NCI-H2227 (cell line): ENCODE measurements around the gene TIE1.

Experiments
- DNase-seq: peaks from one replicate; lab custom pipeline; 2025; ENCODE audit not compliant: unreplicated experiment; lab: John Stamatoyannopoulos, UW

Gene TIE1

DNA sequence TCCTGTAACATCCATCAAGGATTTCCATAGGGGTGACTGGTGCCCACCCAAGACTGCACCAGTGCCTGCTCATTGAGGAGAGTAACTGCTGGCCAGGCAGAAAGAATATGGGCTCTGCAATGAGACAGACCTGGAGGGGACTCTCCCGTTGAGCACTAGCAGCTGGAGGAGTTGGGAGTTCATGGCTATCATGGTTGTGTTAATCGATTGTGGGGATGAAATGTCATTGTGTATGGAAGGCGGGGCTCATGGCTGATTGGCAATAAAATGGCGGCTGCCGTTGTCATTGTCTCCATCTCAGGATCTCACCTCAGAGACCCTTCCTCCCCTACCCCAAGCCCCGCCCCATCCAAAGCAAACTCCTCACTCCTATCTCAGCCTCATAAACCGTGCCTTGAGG lies 27.1 kb upstream of the TIE1 start:
- no peak for DNase-seq

DNA sequence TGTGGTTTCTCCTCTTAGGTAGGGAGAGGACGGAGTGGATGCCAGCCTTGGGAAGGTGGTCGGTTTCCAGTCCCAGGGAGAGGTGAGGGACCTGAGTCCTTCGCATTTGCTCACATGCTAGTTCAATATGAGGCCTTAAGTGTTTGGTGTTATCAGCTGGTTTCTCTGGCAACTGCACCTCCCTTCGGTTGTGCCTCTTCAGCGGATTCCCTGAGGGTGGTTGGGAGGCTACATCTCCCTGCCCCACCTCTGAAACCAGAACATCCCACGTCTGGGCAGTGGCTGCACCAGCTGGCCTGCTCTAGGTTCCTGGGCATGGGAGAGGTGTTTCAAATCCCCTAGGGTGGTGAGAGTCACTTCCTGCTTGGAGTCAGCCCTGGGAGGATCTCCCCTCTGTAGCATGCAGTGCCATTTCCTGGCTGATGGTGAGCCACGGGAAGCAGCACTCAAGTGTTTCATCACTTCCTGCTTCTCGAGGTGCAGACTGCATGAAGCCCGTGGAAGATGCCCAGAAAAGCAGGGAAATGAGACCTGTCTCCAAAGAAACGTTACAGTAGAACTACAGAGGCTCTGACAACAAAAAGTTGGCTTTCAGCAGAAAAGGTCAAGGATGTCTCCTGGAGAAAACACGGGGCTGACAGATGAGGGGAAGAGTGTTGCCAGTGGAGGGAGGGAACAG lies 26.5 kb upstream of the TIE1 start:
- DNase-seq: no peak

DNA sequence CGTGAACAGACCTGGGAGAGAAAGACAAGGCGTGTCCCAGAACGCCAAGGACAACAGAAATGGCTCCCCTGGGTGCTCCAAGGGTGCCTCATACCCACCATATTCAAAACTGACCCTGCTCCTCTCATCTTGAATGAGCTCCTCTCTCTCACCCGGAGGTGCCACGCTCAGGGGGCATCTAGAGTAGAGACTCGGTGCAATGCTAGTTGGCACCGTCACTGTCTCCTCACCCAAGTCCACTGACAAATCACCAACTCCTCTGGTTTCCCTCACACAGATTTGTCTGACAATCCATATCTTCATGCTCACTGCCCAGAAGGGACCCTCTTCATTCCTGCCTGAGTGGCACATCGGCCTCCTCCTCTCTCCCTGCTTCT lies 26.0 kb upstream of the TIE1 start:
- no peak for DNase-seq

DNA sequence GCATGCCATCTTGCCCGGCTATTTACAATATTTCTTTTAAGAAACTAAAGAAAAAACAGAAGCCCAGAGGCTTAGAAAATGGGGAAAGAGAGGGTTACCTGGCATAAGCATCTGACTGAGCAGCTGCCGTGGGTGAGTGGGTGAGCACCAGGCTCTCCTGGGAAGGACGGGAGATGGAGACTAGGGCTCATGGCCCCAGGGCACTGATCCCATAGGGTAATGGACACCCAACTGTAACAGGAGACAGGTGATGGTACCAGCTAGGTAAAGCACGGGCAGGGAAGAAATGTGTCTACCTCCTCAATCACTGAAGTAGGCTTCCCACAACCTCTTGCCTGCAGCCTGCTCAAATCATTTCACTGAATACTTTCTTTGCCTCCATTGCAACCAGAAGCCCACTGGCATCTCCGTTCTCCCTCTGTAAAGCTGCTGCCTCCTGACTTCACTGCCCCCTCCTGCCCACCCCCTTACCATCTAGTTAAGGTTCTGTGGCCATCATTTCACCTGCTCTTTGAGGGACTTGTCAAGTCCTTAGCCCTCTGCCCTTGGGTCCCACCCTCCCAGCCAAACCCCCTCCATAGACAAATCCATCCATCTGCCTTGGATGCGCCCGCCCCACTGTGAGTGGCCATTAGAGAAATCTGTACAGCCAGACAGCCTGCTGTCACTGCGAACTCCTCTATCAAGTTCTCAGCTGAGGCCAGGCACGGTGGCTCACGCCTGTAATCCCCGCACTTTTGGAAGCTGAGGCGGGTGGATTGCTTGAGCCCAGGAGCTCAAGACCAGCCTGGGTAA lies 24.8 kb upstream of the TIE1 start:
- no peak for DNase-seq

DNA sequence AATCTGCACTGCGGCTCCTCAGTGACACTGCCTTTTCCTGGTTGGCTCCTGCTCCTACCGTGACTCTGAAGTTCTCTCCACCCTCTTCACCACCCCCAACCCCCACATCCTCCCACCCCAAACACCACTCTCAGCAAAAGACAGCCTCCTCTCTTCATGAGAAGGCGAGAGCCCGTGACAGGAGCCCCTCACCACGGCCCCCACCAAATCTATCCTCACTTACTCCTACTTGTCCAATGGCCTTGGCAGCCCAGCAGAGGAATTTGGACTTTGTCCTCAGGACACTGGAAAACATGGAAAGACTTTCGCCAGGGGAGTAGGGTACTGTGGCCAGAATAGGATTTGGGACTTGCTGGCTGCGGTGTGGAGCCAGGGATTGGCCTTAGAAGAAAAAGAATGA lies 24.1 kb upstream of the TIE1 start:
- no peak for DNase-seq

DNA sequence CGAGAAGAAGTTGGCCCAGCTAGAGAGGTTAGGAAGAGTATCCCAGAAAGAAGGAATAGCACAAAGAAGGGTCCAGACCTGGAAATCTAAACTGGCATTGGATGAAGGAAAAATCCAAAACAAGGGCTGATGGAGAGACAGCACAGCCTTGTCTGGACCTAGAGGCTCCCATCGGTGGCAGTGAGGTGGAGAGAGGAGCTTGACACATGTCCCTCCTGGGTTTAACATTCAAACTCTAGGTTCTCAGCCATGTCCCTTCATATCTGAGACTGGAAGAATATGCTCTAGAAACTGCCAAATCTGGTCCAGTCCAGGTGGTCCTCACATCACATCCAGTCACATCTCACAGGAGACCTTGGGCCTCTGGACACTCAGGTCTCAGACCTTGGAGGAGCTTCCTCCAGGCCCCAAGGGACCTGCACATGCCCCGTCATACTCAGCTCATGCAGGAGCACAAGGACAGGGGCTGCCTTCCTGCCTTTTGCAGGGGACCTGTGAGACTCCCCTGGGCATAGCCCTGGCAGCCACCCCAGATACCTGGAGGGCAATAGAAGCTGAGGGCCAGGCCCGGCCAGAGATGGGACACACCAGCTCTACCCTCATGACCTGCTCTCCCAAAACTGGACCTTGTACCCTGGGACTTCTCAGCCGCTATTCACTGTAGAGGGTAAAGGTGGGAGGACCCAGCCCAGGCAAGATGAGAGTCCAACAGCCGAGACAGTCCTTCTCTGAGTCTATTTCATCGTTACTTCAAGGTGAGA lies 23.5 kb upstream of the TIE1 start:
- no peak for DNase-seq

DNA sequence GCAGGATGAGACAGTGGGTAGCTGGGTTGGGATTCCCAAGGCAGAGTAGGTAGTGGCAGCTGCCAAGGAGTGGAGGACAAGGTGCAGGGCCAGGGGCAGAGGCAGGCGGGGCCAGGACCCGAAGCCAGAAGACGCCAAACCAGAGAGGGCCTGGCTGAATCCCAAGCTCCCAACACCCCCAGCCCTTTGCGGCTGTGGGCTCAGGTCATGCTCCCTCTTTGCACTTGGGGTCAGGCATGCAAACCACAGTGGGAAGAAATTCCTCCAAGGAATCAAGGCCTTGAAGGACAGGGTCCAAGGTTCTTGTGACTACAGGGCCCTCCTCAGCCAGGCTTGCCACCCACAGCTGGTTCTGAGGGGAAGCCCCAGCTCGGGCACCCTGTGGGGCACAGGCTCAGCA lies 21.6 kb upstream of the TIE1 start:
- DNase-seq: no peak

DNA sequence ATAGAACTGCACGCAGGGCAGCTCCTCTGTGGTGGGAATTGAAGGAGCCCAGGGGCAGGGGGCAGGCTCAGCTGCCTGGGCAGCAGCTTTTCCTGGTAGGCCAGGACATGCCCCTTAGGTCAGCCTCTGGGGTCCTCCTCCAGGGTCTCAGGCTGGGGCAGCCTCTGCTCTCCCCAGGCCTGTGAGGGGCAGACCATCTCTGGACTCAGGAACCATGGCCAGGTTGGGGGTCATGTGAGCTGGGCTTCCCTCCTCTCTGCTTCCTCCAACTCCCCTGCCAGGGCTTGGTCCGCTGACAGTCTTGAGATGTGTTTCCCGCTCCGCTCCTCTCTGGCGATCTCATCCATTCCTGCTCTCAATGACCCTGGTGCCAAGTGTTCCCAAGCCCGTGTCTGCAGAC lies 21.1 kb upstream of the TIE1 start:
- DNase-seq: no peak

DNA sequence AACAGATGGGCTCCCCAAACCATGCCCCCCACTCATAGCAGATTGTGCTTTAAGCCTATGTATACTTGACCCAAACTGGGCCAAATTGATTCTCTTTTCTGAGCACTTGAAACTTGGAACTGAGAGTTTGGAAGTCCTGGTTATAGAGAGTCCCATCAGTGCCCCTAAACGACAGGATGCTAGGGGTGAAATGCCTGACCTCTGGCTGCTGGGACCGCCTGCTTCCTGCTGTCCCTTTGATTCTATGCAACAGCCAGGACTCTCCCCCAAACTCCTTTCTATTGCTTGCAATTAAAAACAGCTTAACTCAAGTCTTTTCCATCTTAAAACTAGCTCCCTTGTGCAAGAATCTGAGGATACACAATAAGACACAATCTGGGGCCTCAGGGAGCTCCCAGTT lies 20.1 kb upstream of the TIE1 start:
- DNase-seq: no peak

DNA sequence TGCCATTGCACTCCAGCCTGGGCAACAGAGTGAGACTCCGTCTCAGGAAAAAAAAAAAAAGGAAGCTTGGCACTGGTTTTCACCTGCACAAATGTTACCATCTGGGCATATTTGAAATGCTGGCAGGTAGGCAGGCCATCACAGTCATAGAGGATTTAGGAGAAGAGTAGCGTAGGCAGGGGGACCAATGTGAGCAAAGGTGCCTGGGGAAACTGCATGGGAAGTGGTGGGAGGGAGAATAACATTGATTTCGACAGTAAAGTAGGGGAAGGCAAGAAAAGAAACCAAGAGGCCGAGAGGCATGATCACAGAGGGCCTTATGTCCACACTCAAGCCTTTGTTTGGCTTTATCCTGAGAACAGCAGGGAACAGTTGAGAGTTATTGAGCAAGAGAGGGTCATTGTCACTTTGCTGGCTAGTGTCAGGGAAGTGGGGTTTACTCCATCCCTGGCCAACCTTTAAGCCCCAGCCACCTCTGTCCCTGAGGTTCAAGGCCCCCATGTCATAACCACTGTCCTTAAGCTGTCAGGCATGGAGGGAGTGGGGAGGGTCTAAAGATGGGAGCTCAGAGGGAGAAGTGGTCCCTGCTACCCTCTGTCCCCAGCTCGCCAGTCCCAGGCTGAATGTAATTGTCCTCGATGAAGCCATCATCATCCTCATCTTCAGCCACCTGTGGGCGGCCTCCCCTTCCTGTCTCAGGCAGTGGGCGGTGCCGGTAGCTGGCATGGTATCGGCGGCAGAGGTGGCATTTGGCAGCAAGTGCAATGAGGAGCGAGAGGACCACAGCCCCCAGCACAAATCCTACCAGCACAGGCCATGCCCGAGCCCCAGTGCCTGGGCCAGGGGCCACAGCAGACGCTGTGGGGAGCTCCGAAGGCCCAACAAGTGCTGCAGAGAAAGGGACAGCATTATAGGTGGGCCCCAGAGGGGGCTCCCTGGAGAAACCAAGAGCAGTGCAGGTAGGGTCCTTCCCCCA lies 18.3 kb upstream of the TIE1 start:
- DNase-seq: no peak

DNA sequence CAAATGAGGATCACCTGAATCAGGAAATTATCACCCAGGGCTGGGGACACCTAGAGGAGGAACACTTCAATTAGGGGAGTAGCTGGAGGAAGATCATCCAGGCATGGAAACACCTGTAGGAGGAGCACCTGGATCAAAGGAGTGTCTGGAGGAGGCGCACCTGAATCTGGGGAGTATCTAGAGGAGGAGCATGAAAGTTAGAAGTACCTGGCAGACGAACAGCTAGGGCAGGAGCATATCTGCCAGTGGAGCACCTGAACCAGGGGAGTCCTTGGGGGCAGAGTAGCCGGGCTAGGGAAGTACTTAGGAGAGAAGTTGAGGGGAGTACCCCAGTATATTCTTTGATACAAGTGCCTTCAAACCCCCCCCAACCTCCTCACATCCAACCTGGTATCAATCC lies 16.7 kb upstream of the TIE1 start:
- no peak for DNase-seq

DNA sequence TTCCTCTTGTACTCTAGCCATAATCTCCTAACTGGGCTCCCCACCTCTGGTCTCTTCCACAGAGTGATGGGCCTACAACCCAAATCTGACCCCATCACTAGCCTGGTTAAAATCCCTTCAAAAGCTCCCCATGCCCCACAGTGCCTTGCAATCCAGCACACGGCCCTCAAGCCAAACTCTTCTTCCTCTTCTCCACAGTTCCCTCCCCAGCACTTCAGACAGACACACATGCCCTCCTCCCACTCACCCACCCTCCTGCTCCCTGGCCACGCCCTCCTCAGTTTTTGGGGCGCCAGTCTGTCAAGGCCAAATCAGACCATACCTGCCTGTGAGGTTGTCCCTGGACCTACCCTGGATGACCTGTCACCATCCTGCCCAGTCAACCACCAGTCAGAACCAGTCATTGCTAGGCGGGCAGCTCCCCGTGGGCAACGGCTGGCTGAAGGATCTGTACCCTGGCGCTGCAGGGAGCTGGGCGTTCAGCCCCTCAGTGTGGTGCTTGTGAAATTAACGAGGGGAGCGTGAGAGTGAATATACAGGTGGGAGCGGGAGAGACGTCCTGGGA lies 16.2 kb upstream of the TIE1 start:
- no peak for DNase-seq

DNA sequence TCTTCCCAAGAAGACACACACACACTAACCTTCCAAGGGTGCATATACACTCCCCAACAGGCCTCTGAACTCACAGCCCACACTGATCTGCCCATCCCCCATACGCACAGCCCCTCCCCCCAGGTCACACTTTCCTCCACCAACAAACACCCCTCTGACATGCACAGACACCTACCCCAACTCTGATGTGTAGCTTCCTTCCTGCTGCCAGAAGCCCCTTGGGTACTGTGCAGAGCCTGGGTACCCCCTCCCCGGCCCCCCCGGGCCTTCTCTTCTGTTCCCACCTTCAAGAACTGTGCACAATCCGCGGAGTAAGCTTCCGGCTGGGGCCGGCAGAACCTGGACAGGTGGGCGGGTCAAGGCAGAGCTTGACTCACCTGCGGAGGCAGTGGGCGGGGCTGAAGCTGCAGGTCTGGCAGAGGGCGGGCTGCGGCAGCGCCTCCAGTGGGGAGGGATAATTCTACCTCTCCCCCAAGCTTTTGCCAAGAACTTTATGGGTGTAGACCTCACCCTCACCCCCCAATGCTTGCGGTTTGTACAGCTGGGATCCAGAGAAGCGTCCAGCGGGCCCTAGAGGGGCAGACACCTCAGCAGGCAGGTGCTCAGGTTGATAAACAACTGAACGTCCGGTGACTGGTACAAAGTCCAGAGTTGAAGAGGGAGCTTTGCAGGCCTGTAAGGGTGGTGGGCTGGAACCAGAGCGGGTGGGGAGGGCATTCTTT lies 15.4 kb upstream of the TIE1 start, which contains the start of gene C1orf210:
C1orf210 (minus strand) TSS at position 313 of the 722 bp plus-strand sequence. CDS start 2,311 bp downstream, outside the sequence.
- no peak for DNase-seq

DNA sequence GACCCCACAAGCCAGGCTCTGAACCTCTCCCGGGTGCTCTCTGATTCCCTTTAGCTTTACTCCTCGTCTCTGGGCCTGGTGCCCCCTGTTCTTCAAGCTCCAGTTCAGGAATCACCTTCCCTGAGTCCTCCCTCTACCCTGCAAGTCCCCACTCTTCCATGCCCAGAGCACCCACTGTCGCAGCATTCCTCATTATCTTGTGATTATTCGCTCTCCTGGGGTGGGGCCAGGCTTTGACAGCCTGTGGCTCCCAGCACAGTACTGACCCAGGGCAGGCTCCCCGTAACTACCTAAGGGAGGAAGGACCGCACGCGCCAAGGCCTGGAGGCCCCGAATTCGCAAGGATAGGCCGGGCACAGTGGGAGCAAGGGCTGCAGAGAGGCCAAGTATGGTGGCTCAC lies 14.7 kb upstream of the TIE1 start:
- no peak for DNase-seq

DNA sequence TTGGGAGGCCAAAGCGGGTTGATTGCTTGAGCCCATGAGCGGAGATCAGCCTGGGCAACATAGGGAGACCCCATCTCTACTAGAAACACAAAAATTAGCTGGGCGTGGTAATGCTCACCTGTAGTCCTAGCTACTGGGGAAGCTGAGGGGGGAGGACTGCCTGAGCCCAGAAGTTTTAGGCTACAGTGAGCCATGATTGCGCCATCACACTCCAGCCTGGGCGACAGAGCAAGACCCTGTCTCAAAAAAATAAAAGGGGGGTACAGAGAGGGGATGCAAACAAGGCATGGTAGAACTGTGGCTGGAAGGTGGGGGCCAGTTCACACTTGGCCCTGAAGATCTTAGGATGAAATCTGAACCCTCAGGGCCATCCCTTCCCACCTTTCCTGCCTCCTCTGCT lies 14.2 kb upstream of the TIE1 start:
- no peak for DNase-seq

DNA sequence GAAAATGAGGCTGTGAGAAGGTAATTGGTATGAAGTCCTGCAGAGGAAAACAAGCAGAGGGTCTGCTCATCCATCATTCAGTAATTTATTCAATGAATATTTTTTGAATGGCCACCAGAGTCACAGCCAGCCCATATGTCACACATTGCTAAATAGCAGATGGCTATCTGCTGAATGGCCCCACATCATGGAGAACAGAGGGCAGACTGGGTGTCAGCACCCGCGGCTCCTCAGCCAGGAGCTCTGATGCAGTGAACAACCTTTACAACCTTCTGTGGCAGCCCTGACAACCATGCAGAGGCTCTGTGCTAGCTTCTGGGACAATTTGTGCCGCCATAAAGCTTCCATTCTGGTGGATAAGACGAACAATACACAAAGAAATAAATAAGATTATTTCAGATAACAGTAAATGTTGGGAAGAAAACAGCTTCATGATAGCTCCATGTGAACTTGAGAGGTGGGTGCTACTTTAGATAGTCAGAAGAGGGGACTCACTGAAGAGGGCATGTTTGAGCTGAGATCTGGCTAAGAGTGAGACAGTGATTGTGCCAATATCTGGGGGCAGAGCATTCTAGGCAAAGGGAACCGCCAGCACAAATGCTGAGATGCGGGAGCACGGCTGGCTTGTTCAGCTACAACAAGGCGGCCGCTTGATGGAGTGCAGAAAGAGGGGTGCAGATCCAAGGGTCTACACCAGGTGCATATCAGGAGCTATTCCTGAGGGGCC lies 12.6 kb upstream of the TIE1 start:
- DNase-seq: no peak

DNA sequence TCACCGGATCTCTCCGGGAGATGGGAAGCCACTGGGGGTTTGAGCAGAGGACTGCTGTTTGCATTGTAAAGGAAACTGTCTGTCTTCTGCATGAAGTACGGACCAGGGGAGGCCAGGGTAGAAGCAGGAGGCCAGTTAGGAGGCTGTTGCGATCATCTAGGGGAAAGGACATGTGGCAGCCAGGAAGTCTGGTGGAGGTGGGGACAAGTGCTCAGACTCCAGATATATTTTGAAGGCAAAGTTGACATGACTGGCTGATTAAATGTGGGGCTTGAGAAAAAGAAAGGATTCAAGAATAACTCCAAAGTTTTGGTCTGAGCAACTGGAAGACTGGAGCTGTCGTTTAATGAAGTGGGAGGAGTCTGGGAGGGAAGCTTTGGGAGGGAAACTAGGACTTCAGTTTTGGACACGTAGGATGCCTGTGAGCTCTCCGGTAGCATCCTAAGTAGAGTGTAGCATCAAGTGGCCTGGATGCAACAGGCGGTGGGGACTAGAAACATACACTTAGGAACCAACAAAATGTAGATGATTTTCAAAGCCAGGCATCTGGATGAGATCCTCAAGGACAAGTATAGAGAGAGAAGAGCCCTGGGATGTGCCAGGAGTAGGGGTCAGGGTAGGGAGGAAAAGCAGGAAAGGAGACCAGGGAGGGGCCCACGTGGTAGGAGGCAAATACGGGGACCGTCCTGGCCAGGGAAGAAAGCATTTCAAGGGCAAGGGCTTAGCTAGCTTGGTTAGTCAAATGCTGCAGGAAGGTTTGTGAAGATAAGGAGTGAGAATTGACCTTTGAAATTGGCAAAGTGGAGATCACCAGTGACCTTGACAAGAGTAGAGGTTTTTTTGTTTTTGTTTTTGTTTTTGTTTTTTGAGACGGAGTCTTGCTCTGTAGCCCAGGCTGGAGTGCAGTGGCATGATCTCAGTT lies 11.7 kb upstream of the TIE1 start:
- DNase-seq: no peak

DNA sequence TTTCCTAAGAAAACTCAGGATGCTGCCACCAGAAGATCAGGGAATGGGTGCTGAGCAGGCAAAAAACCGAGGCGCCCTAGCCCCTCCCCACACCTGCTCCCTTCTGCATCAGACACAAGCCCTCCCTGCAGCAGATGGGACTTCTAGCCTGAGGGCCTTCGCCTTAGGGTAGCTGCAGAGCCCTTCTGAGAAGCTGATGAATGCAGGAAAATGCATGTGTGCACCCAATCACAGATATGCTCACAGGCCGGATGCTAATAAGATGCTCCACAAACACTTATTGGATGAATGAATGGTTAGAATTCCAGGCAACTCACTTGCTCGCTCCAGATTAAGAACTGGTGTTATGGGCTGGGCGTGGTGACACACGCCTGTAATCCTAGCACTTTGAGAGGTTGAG lies 8.6 kb upstream of the TIE1 start:
- DNase-seq: no peak
